PFSK-1 (cell line): ENCODE data around the gene NBL1.

Source experiments
- FOXP2 ChIP-seq: optimal IDR thresholded peaks from 2 replicates; pipeline ENCODE3; 2011; ENCODE audit warnings: borderline replicate concordance, control low read depth, inconsistent platforms; ENCODE audit not compliant: insufficient read depth; ENCODE audit errors: extremely low read length, extremely low read depth
- POLR2AphosphoS5 ChIP-seq: IDR thresholded peaks from 2 replicates; pipeline ENCODE4 v1.6.1; 2012; ENCODE audit warnings: low read depth, mild to moderate bottlenecking, control low read depth, low read length, moderate library complexity
- REST ChIP-seq, 2 experiments: IDR thresholded peaks; 2 replicates each; pipeline versions ENCODE4 v1.6.1 to v1.8.0; 2011 to 2012; ENCODE audit warnings: low read depth in 2 of 2, low read length in 2 of 2, control low read depth in 1 of 2, inconsistent platforms in 1 of 2, mild to moderate bottlenecking in 1 of 2, moderate library complexity in 1 of 2; ENCODE audit not compliant: insufficient read depth in 1 of 2
- SIN3A ChIP-seq: IDR thresholded peaks from 2 replicates; pipeline ENCODE4 v1.6.1; 2012; ENCODE audit warnings: mild to moderate bottlenecking, low read length, moderate library complexity, borderline replicate concordance; ENCODE audit not compliant: insufficient read depth
- TAF1 ChIP-seq: IDR thresholded peaks from 2 replicates; pipeline ENCODE4 v1.6.1; 2012; ENCODE audit warnings: low read length, control low read depth, borderline replicate concordance; ENCODE audit not compliant: insufficient read depth

GRCh38 chr1:19665186-19665495, 21.0 kb downstream of the NBL1 start:
- TF ChIP-seq TAF1 (no peak), POLR2AphosphoS5 (no peak), SIN3A (no peak), REST (IDR thresholded peaks at IDR 0.05; ENCODE audit: insufficient read depth in 1 of 2, low read depth in 2 of 2, low read length in 2 of 2) (no peak), FOXP2 (no peak)
